HK-2 (cell line): ENCODE results near the gene TUBB8.
"Not testable (repeated sequence)": the region's sequence is repeated elsewhere in the genome, so short reads cannot be mapped to it uniquely, and the experiment has no call there.

Source experiments
- DNase-seq: peaks from one replicate; pipeline ENCODE4 v3.0.0-alpha.2; 2018; ENCODE audit not compliant: unreplicated experiment

TUBB8 gene

DNA sequence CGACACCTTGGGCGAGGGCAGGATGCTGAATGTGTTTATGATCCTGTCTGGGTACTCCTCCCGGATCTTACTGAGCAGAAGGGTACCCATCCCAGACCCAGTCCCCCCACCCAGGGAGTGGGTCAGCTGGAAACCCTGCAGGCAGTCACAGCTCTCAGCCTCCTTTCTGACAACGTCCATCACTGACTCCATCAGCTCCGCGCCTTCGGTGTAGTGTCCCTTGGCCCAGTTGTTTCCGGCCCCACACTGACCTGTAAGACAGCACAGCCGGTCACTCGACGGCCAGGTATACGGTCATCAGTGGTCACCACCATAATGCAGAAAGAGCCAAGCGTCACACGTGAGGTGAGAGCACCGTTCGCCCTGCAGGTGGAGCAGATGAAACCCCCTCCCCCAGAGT is 1.2 kb downstream of the TUBB8 start:
- not testable (repeated sequence) for DNase-seq

DNA sequence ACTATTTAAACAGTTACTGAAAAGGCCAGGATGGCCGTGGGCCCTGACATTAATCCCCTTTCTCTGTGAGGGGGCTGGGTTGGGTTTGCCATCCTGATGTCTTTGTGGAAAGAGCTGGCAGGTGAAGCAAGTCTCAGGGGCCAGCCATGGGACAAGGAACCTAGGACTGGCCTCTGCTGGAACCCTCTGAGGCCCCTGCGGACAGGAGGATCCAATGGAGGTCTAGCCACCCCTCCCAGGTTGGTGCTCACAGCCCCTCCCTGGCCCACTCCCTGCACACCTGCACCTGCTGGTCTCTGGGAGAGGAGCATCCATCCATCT is 35.8 kb downstream of the TUBB8 start:
- not testable (repeated sequence) for DNase-seq

DNA sequence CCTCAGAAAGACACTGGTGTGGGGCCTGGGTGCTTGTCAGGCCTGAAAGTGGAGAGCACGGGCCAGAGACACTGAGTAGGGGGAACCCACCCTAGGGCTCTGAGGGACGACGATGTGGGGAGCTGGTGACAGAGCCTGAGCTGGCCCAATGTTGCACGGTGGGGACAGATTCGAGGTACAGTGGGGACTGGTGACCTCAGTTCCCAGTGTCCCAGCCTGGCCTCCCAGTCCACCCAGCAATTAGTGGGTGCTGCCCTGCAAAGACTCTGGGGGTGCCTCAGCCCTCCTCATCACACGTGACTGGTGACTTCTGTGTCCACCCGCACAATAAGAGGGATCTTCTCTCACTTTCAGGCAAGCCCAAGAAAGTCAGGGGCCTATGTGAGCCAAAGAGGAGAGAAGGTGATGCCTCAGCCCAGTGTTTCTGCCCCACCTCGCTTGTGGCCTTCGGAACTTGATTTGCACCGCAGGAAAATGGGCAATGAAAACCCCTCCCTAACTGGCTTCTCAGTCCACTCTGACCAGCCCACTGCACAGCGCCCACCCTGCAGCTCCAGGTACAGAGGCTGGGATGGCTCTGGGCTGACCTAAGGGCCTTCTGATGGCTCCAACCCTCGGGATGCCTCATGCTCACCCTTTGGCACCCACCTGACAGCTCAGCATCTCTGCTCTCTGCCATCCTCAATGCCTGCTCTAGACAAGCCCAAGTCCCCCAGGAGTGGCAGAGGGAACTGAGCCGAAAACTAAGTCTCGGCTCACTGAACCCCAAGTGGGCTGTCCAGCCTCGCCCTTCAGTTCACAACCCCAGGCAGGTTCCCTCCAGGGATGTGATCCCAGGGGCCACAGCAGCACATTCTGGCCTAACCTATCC is 36.4 kb downstream of the TUBB8 start:
- DNase-seq = not testable (repeated sequence)

DNA sequence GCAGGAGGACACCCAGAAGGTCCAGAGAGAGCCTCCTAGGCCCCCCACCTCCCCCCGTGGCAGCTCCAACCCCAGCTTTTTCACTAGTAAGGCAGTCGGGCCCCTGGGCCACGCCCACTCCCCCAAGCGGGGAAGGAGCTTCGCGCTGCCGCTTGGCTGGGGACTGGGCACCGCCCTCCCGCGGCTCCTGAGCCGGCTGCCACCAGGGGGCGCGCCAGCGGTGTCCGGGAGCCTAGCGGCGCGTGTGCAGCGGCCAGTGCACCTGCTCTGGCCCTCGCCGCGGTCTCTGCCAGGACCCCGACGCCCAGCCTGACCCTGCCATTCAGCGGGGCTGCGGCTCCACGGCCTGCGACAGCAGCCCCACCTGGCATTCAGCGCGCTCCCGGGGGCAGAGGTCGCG is 37.8 kb downstream of the TUBB8 start:
- DNase-seq = not testable (repeated sequence)

DNA sequence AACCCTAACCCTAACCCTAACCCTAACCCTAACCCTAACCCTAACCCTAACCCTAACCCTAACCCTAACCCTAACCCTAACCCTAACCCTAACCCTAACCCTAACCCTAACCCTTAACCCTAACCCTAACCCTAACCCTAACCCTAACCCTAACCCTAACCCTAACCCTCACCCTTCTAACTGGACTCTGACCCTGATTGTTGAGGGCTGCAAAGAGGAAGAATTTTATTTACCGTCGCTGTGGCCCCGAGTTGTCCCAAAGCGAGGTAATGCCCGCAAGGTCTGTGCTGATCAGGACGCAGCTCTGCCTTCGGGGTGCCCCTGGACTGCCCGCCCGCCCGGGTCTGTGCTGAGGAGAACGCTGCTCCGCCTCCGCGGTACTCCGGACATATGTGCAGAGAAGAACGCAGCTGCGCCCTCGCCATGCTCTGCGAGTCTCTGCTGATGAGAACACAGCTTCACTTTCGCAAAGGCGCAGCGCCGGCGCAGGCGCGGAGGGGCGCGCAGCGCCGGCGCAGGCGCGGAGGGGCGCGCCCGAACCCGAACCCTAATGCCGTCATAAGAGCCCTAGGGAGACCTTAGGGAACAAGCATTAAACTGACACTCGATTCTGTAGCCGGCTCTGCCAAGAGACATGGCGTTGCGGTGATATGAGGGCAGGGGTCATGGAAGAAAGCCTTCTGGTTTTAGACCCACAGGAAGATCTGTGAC is 38.7 kb downstream of the TUBB8 start:
- DNase-seq = not testable (repeated sequence)
